GM18511 (cell line): ENCODE measurements around the gene ROPN1L.

Experiments used
- ATAC-seq: cut with Tn5 transposase; IDR thresholded peaks from one replicate; pipeline ENCODE4 v1.9.1; 2021; ENCODE audit warnings: mild to moderate bottlenecking, moderate library complexity; ENCODE audit not compliant: unreplicated experiment

ROPN1L gene

GRCh38 chr5:10427201-10427600 lies 14.5 kb upstream of the ROPN1L start:
- no peak for ATAC-seq

GRCh38 chr5:10427978-10428377 lies 13.7 kb upstream of the ROPN1L start:
- ATAC-seq, result no peak

GRCh38 chr5:10431415-10431814 lies 10.3 kb upstream of the ROPN1L start:
- no peak for ATAC-seq

GRCh38 chr5:10432059-10433008 lies 9.3 kb upstream of the ROPN1L start:
- ATAC-seq, result no peak

- ATAC-seq, result no peak
Observed at GRCh38 chr5:10434392-10434791, 7.3 kb upstream of the ROPN1L start.

GRCh38 chr5:10438301-10438700 lies 3.4 kb upstream of the ROPN1L start:
- no peak for ATAC-seq

- no peak for ATAC-seq
Observed at GRCh38 chr5:10439692-10440091, 2.0 kb upstream of the ROPN1L start.

GRCh38 chr5:10440367-10440990 lies 1.2 kb upstream of the ROPN1L start:
- ATAC-seq, result no peak

GRCh38 chr5:10441992-10442435 lies 335 bp downstream of the ROPN1L start:
- peak; percentile 47 for ATAC-seq

- ATAC-seq, result no peak
Observed at GRCh38 chr5:10442576-10442975, 897 bp downstream of the ROPN1L start.

- ATAC-seq, result no peak
Observed at GRCh38 chr5:10445352-10445751, 3.7 kb downstream of the ROPN1L start.

GRCh38 chr5:10446490-10446889 lies 4.8 kb downstream of the ROPN1L start:
- ATAC-seq, result no peak

GRCh38 chr5:10447041-10447440 lies 5.4 kb downstream of the ROPN1L start:
- ATAC-seq, result no peak

- no peak for ATAC-seq
Observed at GRCh38 chr5:10448754-10449360, 7.2 kb downstream of the ROPN1L start.

- no peak for ATAC-seq
Observed at GRCh38 chr5:10451137-10451824, 9.6 kb downstream of the ROPN1L start.

GRCh38 chr5:10452768-10453331 lies 11.2 kb downstream of the ROPN1L start:
- ATAC-seq, result peak; percentile 90

- ATAC-seq, result no peak
Observed at GRCh38 chr5:10453545-10453944, 11.9 kb downstream of the ROPN1L start.

- ATAC-seq, result no peak
Observed at GRCh38 chr5:10454591-10455276, 13.1 kb downstream of the ROPN1L start.

GRCh38 chr5:10455277-10455670 lies 13.6 kb downstream of the ROPN1L start:
- ATAC-seq, result no peak
